ENCODE data around the gene CTBP2.
"Not testable (repeated sequence)": the region's sequence is repeated elsewhere in the genome, so short reads cannot be mapped to it uniquely, and the experiment has no call there.

Gene CTBP2

GRCh38 chr10:125186431-125187170 lies 26.2 kb upstream of the CTBP2 start:
- no peak for DNase-seq (ENCODE audit: low read depth)

- not testable (repeated sequence) for DNase-seq (ENCODE audit: low read depth)
These were observed 18.7 kb upstream of the CTBP2 start for GRCh38 chr10:125179107-125179506.

GRCh38 chr10:125177641-125178640 lies 17.6 kb upstream of the CTBP2 start:
- DNase-seq (ENCODE audit: low read depth), result no peak

GRCh38 chr10:125175807-125176206 lies 15.4 kb upstream of the CTBP2 start:
- no peak for DNase-seq (ENCODE audit: low read depth)

GRCh38 chr10:125174360-125174759 lies 14.0 kb upstream of the CTBP2 start:
- no peak for DNase-seq (ENCODE audit: low read depth)

GRCh38 chr10:125172694-125173093 lies 12.3 kb upstream of the CTBP2 start:
- no peak for DNase-seq (ENCODE audit: low read depth)

GRCh38 chr10:125171402-125172306 lies 11.3 kb upstream of the CTBP2 start:
- no peak for DNase-seq (ENCODE audit: low read depth)

DNA sequence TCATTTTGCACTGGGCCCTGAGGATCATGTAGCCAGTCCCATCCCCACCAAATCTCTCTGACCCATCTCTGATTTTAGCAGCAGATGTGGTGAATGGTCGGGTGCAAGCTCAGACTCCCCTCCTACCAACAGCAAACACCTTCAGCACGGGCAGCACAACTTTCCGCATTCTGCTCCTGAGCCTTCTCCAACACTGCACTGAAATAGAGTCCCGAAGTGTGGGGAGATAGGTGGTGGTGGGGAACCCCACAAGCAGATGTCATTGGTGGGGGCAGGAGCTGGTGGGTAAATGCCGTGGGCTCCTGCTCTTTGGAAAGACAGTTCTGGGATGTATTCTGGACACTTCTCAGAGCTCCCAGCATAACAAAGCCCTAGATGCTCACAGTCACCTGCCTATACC lies 9.6 kb upstream of the CTBP2 start:
- no peak for DNase-seq (ENCODE audit: low read depth)

- DNase-seq (ENCODE audit: low read depth), result no peak
These were observed 8.9 kb upstream of the CTBP2 start for GRCh38 chr10:125169279-125169678.

DNA sequence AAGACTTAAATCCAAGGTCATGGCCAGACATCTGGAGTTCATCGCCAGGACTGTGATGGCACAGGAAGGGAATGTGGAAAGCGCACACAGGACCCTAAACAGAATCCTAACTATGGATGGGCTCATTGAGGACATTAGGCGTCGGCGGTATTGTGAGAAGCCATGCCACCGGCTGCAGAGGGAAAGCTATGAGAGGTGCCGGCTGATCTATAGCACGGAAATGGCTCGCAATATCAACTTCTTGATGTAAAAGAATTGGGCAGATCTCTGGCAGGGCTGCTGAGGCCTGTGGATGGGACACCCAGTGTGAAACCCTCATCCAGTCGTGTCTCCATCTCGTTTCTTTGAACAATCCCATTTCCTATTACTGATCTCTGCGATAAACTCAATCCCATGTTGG lies 6.3 kb upstream of the CTBP2 start:
- no peak for DNase-seq (ENCODE audit: low read depth)

- no peak for DNase-seq (ENCODE audit: low read depth)
These were observed 5.5 kb upstream of the CTBP2 start for GRCh38 chr10:125165584-125166573.

GRCh38 chr10:125164421-125164820 lies 4.1 kb upstream of the CTBP2 start:
- DNase-seq (ENCODE audit: low read depth), result no peak

GRCh38 chr10:125163803-125164202 lies 3.4 kb upstream of the CTBP2 start:
- no peak for DNase-seq (ENCODE audit: low read depth)

GRCh38 chr10:125163312-125163711 lies 2.9 kb upstream of the CTBP2 start:
- not testable (repeated sequence) for DNase-seq (ENCODE audit: low read depth)

GRCh38 chr10:125162120-125162931 lies 2.0 kb upstream of the CTBP2 start:
- no peak for DNase-seq (ENCODE audit: low read depth)

GRCh38 chr10:125161707-125162119 lies 1.4 kb upstream of the CTBP2 start:
- DNase-seq (ENCODE audit: low read depth), result no peak

- no peak for DNase-seq (ENCODE audit: low read depth)
These were observed 718 bp upstream of the CTBP2 start for GRCh38 chr10:125160856-125161706.

DNA sequence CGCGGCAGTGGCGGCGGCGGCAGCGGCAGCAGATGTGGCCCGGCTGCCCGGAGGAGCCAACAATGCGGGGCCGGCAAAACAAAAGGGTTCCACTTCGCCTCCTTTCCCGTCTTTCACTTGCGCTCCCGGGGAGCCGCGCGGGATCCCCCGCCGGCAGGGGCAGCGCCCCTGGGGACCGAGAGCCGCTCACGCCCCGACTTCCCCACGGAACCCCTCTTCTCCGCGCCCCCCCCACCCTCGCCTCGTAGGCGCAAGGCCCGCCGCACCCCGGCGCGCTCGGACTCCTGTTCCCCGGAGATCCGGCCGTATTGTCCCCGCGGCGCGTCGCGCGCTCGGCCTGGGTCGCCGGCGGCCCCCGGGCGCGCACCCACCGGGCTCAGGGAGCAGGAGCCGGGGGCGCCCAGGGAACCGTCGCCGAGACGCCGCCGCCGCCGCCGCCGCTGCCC lies 854 bp downstream of the CTBP2 start:
- DNase-seq (ENCODE audit: low read depth), result no peak

Data from activated T-helper 9 cell treated with anti-CD3 and anti-CD28 coated beads, Interleukin-2, amount 50 U/mL, for 16 hours (primary cell).